ENCODE data around the gene CRIM1. TPM values are rescaled to one million over a fixed set of nuclear protein-coding genes. Genes with fewer than 3 reads are reported as not detected.

The CRIM1 gene
- total RNA-seq, 1 experiment from 2014 or later: 27.6 TPM

GRCh38 chr2:36357847-36358659, 2.5 kb downstream of the CRIM1 start:
- peak overlapping the region; percentile 93 to 99 for H3K4me3 Mint-ChIP-seq
- TF ChIP-seq, protein P1, sequence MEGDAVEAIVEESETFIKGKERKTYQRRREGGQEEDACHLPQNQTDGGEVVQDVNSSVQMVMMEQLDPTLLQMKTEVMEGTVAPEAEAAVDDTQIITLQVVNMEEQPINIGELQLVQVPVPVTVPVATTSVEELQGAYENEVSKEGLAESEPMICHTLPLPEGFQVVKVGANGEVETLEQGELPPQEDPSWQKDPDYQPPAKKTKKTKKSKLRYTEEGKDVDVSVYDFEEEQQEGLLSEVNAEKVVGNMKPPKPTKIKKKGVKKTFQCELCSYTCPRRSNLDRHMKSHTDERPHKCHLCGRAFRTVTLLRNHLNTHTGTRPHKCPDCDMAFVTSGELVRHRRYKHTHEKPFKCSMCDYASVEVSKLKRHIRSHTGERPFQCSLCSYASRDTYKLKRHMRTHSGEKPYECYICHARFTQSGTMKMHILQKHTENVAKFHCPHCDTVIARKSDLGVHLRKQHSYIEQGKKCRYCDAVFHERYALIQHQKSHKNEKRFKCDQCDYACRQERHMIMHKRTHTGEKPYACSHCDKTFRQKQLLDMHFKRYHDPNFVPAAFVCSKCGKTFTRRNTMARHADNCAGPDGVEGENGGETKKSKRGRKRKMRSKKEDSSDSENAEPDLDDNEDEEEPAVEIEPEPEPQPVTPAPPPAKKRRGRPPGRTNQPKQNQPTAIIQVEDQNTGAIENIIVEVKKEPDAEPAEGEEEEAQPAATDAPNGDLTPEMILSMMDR (conservative IDR thresholded peaks at IDR 0.05): peak; percentile 59
- Histone ChIP-seq H2BK120ac (ENCODE audit: low read depth, low read length, poor library complexity, severe bottlenecking) (no peak overlapping the region), H3K9me3 (ENCODE audit: control insufficient read depth, low read depth, low read length) (no peaks in the 10 kb centered on the region), H3K79me1 (ENCODE audit: insufficient read depth, low read depth, low read length, poor library complexity, severe bottlenecking) (no peaks in the 10 kb centered on the region), H3K9ac (ENCODE audit: extremely low read depth, insufficient read length, low read length) (peak overlapping the region; percentile 59), H3K18ac (ENCODE audit: insufficient read length, low read depth, low read length) (no peak overlapping the region), H3K4ac (ENCODE audit: low read depth, low read length) (no peak overlapping the region), H4K8ac (replicated peaks; ENCODE audit: insufficient read length, low read depth, low read length) (no peak overlapping the region), H3K27me3 (ENCODE audit: insufficient read depth, low read length) (peaks cover 3% of the 10 kb centered on the region; the same call in 1 of the 2 replicates), H4K20me1 (ENCODE audit: control insufficient read depth, insufficient read depth, insufficient read length) (no peaks in the 10 kb centered on the region), H4K5ac (ENCODE audit: insufficient read length, low read depth, low read length) (no peak overlapping the region), H2BK5ac (ENCODE audit: insufficient read length, low read length) (no peak overlapping the region), H2BK20ac (ENCODE audit: low read depth, low read length, poor library complexity, severe bottlenecking) (no peak overlapping the region), H2AK5ac (ENCODE audit: insufficient read length, low read length) (no peak overlapping the region), H2AFZ (ENCODE audit: low read length) (no peak overlapping the region), H3K27ac (ENCODE audit: insufficient read length, low read depth, low read length) (no peak overlapping the region), H3T11ph (ENCODE audit: low read length) (no peak overlapping the region), H3K79me2 (ENCODE audit: insufficient read depth, low read length) (peaks cover 44% of the 10 kb centered on the region; the same call in 1 of the 2 replicates), H4K91ac (ENCODE audit: insufficient read length, low read depth, low read length) (no peak overlapping the region), H3K23me2 (ENCODE audit: insufficient read length, low read depth, low read length, poor library complexity, severe bottlenecking) (peaks cover 17% of the 10 kb centered on the region), H3K23ac (ENCODE audit: insufficient read length, low read depth, low read length) (no peak overlapping the region), H3K56ac (ENCODE audit: insufficient read length, low read depth, low read length) (no peak overlapping the region), H3K4me2 (ENCODE audit: insufficient read depth, insufficient read length, low read length) (peak overlapping the region; percentile 75), H3K4me1 (ENCODE audit: insufficient read depth, low read length) (peaks cover 15% of the 10 kb centered on the region), H2BK15ac (ENCODE audit: low read depth, low read length) (no peak overlapping the region), H2BK12ac (ENCODE audit: insufficient read length, low read depth, low read length) (no peak overlapping the region), H3K14ac (ENCODE audit: insufficient read depth, low read length) (no peak overlapping the region)
- H3K36me3 Mint-ChIP-seq (ENCODE audit: insufficient read depth in 1 of 3, low read depth in 3 of 3): no peaks in the 10 kb centered on the region; a peak in 2 of 7 replicates
- no peak for DNase-seq
- peak overlapping the region in 1 of 3 experiments; percentile 97; a peak in 3 of 7 replicates for H3K27ac Mint-ChIP-seq
- H3K4me1 Mint-ChIP-seq: peaks cover 66 to 72% of the 10 kb centered on the region in 2 experiments
- H3K9me3 Mint-ChIP-seq: peaks cover 0 to 2% of the 10 kb centered on the region in 2 experiments; a peak in 2 of 5 replicates
- no CpG with 5 or more reads among the region's 9 CpGs for WGBS (ENCODE audit: extremely low coverage, insufficient read length, low lambda C conversion rate)
- H3K27me3 Mint-ChIP-seq (ENCODE audit: low read depth): peaks cover 17% of the 10 kb centered on the region
